SK-N-SH (cell line): Measurements from ENCODE around the gene FAM78A. TPM values are rescaled to one million over a fixed set of nuclear protein-coding genes. Genes with fewer than 3 reads are reported as not detected.

ENCODE experiments used
- CTCF ChIA-PET: fragments of 300-600, 350-600 bp; formaldehyde crosslinking; extraction: SDS; loops from one replicate; lab custom pipeline; 2021; lab: Yijun Ruan, JAX
- POLR2A ChIA-PET: fragments of 350-600 bp; sonication (Branson Sonifier 250); formaldehyde crosslinking; extraction: SDS; loops from one replicate; lab custom pipeline; 2020; ENCODE audit warnings: antibody characterized with exemption, inconsistent platforms; lab: Yijun Ruan, JAX
- DNase-seq: peaks from one replicate; pipeline ENCODE4 v3.0.0; 2012
- H2AFZ ChIP-seq: fragments of 200-600 bp; sonication (generic); 2 replicates; pipeline ENCODE4 v1.8.1; 2016; ENCODE audit warnings: antibody characterized with exemption, mild to moderate bottlenecking, low read depth
- H3F3A ChIP-seq: fragments of 200-600 bp; sonication (generic); replicated peaks from 2 replicates; pipeline ENCODE3; 2016; ENCODE audit warnings: antibody characterized with exemption, mild to moderate bottlenecking; ENCODE audit not compliant: insufficient read depth
- H3K27ac ChIP-seq, 2 experiments: fragments of 200-500 bp in 1 of 2; fragments of 200-600 bp in 1 of 2; sonication (Bioruptor generic) in 1 of 2; sonication (generic), shearing (Covaris generic) in 1 of 2; 2 replicates each; pipeline versions ENCODE4 v1.5.1 to v1.6.1; 2014 to 2016; ENCODE audit warnings: low read depth in 2 of 2, inconsistent platforms in 1 of 2, low read length in 1 of 2, mild to moderate bottlenecking in 1 of 2, mixed read lengths in 1 of 2
- H3K27me3 ChIP-seq: fragments of 200-600 bp; sonication (generic), shearing (Covaris generic); 2 replicates; pipeline ENCODE4 v1.6.1; 2016; ENCODE audit warnings: mixed run types; ENCODE audit not compliant: insufficient read depth
- H3K36me3 ChIP-seq, 2 experiments: fragments of 200-500 bp in 1 of 2; fragments of 200-600 bp in 1 of 2; sonication (Bioruptor generic) in 1 of 2; sonication (generic) in 1 of 2; replicated peaks in 1 of 2; 2 replicates each; pipeline versions ENCODE3 to v1.5.1; 2014 to 2016; ENCODE audit warnings: low read length in 1 of 2, mild to moderate bottlenecking in 1 of 2; ENCODE audit not compliant: insufficient read depth in 2 of 2, control insufficient read depth in 1 of 2
- H3K4me1 ChIP-seq, 2 experiments: fragments of 200-500 bp in 1 of 2; fragments of 200-600 bp in 1 of 2; sonication (Bioruptor generic) in 1 of 2; sonication (generic), shearing (Covaris generic) in 1 of 2; 2 replicates each; pipeline versions ENCODE4 v1.5.1 to v1.6.1; 2014 to 2016; ENCODE audit warnings: low read depth in 1 of 2, low read length in 1 of 2, mixed run types in 1 of 2; ENCODE audit not compliant: insufficient read depth in 2 of 2, control insufficient read depth in 1 of 2
- H3K4me2 ChIP-seq: fragments of 200-600 bp; sonication (generic), shearing (Covaris generic); 2 replicates; pipeline ENCODE4 v1.6.1; 2017; ENCODE audit warnings: mixed run types
- H3K4me3 ChIP-seq, 2 experiments: fragments of 200-500 bp in 1 of 2; fragments of 200-600 bp in 1 of 2; sonication (Bioruptor generic) in 1 of 2; sonication (generic), shearing (Covaris generic) in 1 of 2; 2 replicates each; pipeline versions ENCODE4 v1.5.1 to v1.8.1; 2014 to 2016; ENCODE audit warnings: low read depth in 2 of 2, inconsistent platforms in 1 of 2, low read length in 1 of 2, mild to moderate bottlenecking in 1 of 2, mixed read lengths in 1 of 2, moderate library complexity in 1 of 2
- H3K79me2 ChIP-seq: fragments of 200-600 bp; sonication (generic); 2 replicates; pipeline ENCODE4 v1.8.1; 2017; ENCODE audit warnings: mild to moderate bottlenecking; ENCODE audit not compliant: insufficient read depth
- H3K9ac ChIP-seq: fragments of 200-600 bp; sonication (generic); 2 replicates; pipeline ENCODE4 v1.6.1; 2017; ENCODE audit warnings: mixed run types
- H3K9me2 ChIP-seq: fragments of 200-600 bp; sonication (generic); 2 replicates; pipeline ENCODE4 v1.6.1; 2017; ENCODE audit warnings: mixed run types
- H3K9me3 ChIP-seq: fragments of 200-600 bp; sonication (generic); 2 replicates; pipeline ENCODE4 v1.6.1; 2017; ENCODE audit warnings: mixed run types, mild to moderate bottlenecking, moderate library complexity
- H4K20me1 ChIP-seq: fragments of 200-600 bp; sonication (generic); 2 replicates; pipeline ENCODE4 v1.6.1; 2017; ENCODE audit warnings: mild to moderate bottlenecking, mixed run types; ENCODE audit not compliant: insufficient read depth
- ELF1 ChIP-seq: IDR thresholded peaks from 2 replicates; pipeline ENCODE4 v1.4.0; 2012
- EP300 ChIP-seq, 2 experiments: IDR thresholded peaks; 2 replicates each; pipeline versions ENCODE4 v1.4.0 to v1.6.1; 2012; ENCODE audit warnings: borderline replicate concordance in 1 of 2, low read depth in 1 of 2, low read length in 1 of 2
- EZH2phosphoT487 ChIP-seq: fragments of 200-600 bp; sonication (generic); IDR thresholded peaks from 2 replicates; pipeline ENCODE4 v1.6.1; 2017; ENCODE audit warnings: low read depth, mixed run types, mild to moderate bottlenecking, antibody characterized with exemption, moderate library complexity, borderline replicate concordance
- FOSL2 ChIP-seq: IDR thresholded peaks from 2 replicates; pipeline ENCODE4 v1.4.0; 2012; ENCODE audit warnings: low read depth, mild to moderate bottlenecking, moderate library complexity, borderline replicate concordance
- FOXJ3 ChIP-seq: sonication (generic); formaldehyde crosslinking; IDR thresholded peaks from 2 replicates; pipeline ENCODE4 v1.5.1; 2020; ENCODE audit warnings: mild to moderate bottlenecking, missing genetic modification reagents
- FOXM1 ChIP-seq: IDR thresholded peaks from 2 replicates; pipeline ENCODE4 v1.4.0; 2012; ENCODE audit warnings: low read depth, mild to moderate bottlenecking
- GABPA ChIP-seq: IDR thresholded peaks from 2 replicates; pipeline ENCODE4 v1.4.0; 2012; ENCODE audit warnings: low read depth, mild to moderate bottlenecking
- GATA2 ChIP-seq: sonication (generic); formaldehyde crosslinking; IDR thresholded peaks from 2 replicates; pipeline ENCODE4 v1.5.0; 2020; ENCODE audit warnings: mild to moderate bottlenecking, missing genetic modification reagents
- JUND ChIP-seq: IDR thresholded peaks from 2 replicates; pipeline ENCODE4 v1.4.0; 2012
- MXI1 ChIP-seq: IDR thresholded peaks from 2 replicates; pipeline ENCODE4 v1.6.1; 2012; ENCODE audit warnings: mild to moderate bottlenecking, low read depth, low read length, improper control_type of control experiment
- NFIC ChIP-seq: IDR thresholded peaks from 2 replicates; pipeline ENCODE4 v1.4.0; 2012; ENCODE audit warnings: borderline replicate concordance
- POLR2AphosphoS5 ChIP-seq: IDR thresholded peaks from 2 replicates; pipeline ENCODE4 v1.6.1; 2012; ENCODE audit warnings: low read depth, low read length
- RAD21 ChIP-seq: IDR thresholded peaks from 2 replicates; pipeline ENCODE4 v1.6.1; 2012; ENCODE audit warnings: mild to moderate bottlenecking, low read length
- RFX5 ChIP-seq: IDR thresholded peaks from 2 replicates; pipeline ENCODE4 v1.6.1; 2012; ENCODE audit warnings: mild to moderate bottlenecking, improper control_type of control experiment, low read length
- RXRA ChIP-seq: IDR thresholded peaks from 2 replicates; pipeline ENCODE4 v1.4.0; 2012; ENCODE audit warnings: low read depth, mild to moderate bottlenecking, borderline replicate concordance
- SMC3 ChIP-seq: IDR thresholded peaks from 2 replicates; pipeline ENCODE4 v1.6.1; 2012; ENCODE audit warnings: low read depth, low read length, improper control_type of control experiment
- TCF12 ChIP-seq: IDR thresholded peaks from 2 replicates; pipeline ENCODE4 v1.4.0; 2012
- TEAD4 ChIP-seq: IDR thresholded peaks from 2 replicates; pipeline ENCODE4 v1.4.0; 2012; ENCODE audit warnings: mild to moderate bottlenecking, borderline replicate concordance; ENCODE audit not compliant: insufficient read depth
- YY1 ChIP-seq: IDR thresholded peaks from 2 replicates; pipeline ENCODE4 v1.4.0; 2012; ENCODE audit warnings: low read depth, mild to moderate bottlenecking
- WGBS: methylation state at CpG from one replicate; pipeline ENCODE4 v1.1.6; 2017; ENCODE audit warnings: low lambda C conversion rate; 5-methylcytosine and 5-hydroxymethylcytosine counted together
- polyA plus RNA-seq, 3 experiments: library from polyadenylated mRNA; depleted of rRNA; stranded (reverse); fragments of >200 nt; gene quantifications; 2 replicates each; pipeline ENCODE4 v1.2.3, GENCODE V29; 2012
- TF ChIP-seq, protein P1 (sequence below): fragments of 150-350 bp; IDR thresholded peaks from 2 replicates; pipeline ENCODE4 v1.6.1; 2016; ENCODE audit warnings: mild to moderate bottlenecking, low read depth, low read length
- TF ChIP-seq, protein P2 (sequence below): fragments of 150-350 bp; IDR thresholded peaks from 2 replicates; pipeline ENCODE4 v1.6.1; 2017; ENCODE audit warnings: antibody characterized with exemption, low read length, low read depth, borderline replicate concordance
- TF ChIP-seq, protein P3 (sequence below): IDR thresholded peaks from 2 replicates; pipeline ENCODE4 v1.4.0; 2012; ENCODE audit warnings: low read depth
- TF ChIP-seq, protein P4 (sequence below): fragments of 200-600 bp; sonication (generic); IDR thresholded peaks from 2 replicates; pipeline ENCODE4 v1.6.1; 2017; ENCODE audit warnings: antibody characterized with exemption, mild to moderate bottlenecking, moderate library complexity

Gene FAM78A
- polyA plus RNA-seq, 1 of the 3 experiments (the other 2 are of a cell fraction) = 1.0 TPM

DNA sequence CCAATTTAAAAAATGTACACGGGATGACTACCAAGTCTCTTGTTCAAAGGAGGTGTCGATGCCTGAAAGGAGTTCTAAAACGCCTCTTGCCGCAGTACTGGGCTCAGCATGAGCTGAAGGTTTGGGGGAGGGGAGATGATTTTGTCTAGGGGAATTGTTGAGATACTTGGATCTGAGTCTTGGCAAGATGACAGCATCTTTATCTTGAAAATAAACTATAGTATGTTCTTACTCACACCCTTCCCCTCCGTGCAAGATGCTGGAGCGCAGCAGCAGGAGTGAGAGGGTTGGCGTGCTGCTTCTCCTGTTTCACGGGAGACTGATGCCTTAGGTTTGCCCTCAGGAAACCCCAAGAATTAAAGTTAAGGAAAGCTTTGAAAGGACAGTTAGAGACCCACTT is 47.3 kb downstream of the FAM78A start:
- POLR2A ChIA-PET = no interaction called here
- H3K36me3 ChIP-seq = peaks cover 10 to 57% of the 10 kb centered on the region in 2 experiments
- no peak overlapping the region for H3K9ac ChIP-seq
- no peaks in the 10 kb centered on the region for H3K79me2 ChIP-seq
- no peaks in the 10 kb centered on the region for H3F3A ChIP-seq
- H3K9me2 ChIP-seq = no peaks in the 10 kb centered on the region
- TF ChIP-seq, protein P1, sequence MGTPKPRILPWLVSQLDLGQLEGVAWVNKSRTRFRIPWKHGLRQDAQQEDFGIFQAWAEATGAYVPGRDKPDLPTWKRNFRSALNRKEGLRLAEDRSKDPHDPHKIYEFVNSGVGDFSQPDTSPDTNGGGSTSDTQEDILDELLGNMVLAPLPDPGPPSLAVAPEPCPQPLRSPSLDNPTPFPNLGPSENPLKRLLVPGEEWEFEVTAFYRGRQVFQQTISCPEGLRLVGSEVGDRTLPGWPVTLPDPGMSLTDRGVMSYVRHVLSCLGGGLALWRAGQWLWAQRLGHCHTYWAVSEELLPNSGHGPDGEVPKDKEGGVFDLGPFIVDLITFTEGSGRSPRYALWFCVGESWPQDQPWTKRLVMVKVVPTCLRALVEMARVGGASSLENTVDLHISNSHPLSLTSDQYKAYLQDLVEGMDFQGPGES = no peak
- TF ChIP-seq RAD21 = no peak
- TF ChIP-seq NFIC = no peak
- no peak for TF ChIP-seq EZH2phosphoT487
- TF ChIP-seq TEAD4 = no peak
- TF ChIP-seq YY1 = no peak
- no peak for TF ChIP-seq GATA2 (CRISPR knock-in tag)
- TF ChIP-seq POLR2AphosphoS5 = no peak
- TF ChIP-seq, protein P2, sequence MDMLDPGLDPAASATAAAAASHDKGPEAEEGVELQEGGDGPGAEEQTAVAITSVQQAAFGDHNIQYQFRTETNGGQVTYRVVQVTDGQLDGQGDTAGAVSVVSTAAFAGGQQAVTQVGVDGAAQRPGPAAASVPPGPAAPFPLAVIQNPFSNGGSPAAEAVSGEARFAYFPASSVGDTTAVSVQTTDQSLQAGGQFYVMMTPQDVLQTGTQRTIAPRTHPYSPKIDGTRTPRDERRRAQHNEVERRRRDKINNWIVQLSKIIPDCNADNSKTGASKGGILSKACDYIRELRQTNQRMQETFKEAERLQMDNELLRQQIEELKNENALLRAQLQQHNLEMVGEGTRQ = no peak
- no peak for TF ChIP-seq JUND
- no peak for TF ChIP-seq RFX5
- TF ChIP-seq FOXJ3 (CRISPR knock-in tag) = no peak
- TF ChIP-seq FOXM1 = no peak
- H3K9me3 ChIP-seq = no peaks in the 10 kb centered on the region
- no peaks in the 10 kb centered on the region for H4K20me1 ChIP-seq
- H3K27ac ChIP-seq = no peak overlapping the region
- no peaks in the 10 kb centered on the region for H3K27me3 ChIP-seq
- H2AFZ ChIP-seq = no peak overlapping the region
- no peak for DNase-seq
- no peak overlapping the region for H3K4me2 ChIP-seq
- CTCF ChIA-PET = interaction anchor here (1.5 to 2.2 kb wide), 3 partner anchors 13 to 108 kb away, joined by 4 to 8 read pairs (median 7); no protein-coding TSS in a partner anchor
- H3K4me3 ChIP-seq = no peak overlapping the region
- WGBS = 93% methylated on average over 8 of the region's 8 CpGs
- H3K4me1 ChIP-seq = peaks cover 0 to 30% of the 10 kb centered on the region in 2 experiments; a peak in 2 of 4 replicates

DNA sequence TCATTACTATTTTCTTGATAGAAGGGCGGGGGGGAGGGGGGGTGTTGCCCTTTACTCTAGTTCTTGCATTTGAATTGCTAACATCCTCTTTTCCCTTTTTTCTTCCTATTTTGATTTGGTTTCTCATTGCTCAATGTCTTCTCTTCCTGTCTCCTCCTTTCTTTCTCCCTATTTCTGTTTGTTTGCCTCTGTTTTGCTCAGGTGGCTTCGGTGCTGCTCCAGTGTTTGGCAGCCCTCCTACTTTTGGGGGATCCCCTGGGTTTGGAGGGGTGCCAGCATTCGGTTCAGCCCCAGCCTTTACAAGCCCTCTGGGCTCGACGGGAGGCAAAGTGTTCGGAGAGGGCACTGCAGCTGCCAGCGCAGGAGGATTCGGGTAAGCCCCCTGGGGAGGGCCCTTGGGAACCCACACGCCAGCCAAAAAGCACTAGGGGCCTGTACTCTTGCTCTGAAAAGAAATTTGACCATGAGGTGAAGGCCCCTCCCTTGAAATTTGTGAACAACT is 48.3 kb downstream of the FAM78A start:
- no peak for DNase-seq
- Histone ChIP-seq H3K27me3 (no peaks in the 10 kb centered on the region), H3K36me3 (peaks cover 11 to 49% of the 10 kb centered on the region in 2 experiments), H3K4me2 (no peak overlapping the region), H3K27ac (no peak overlapping the region; a peak in 1 of 4 replicates), H3F3A (no peaks in the 10 kb centered on the region), H3K79me2 (no peaks in the 10 kb centered on the region), H3K9me2 (no peaks in the 10 kb centered on the region), H3K9me3 (no peaks in the 10 kb centered on the region), H4K20me1 (no peaks in the 10 kb centered on the region), H3K4me3 (no peak overlapping the region), H3K9ac (no peak overlapping the region), H2AFZ (no peak overlapping the region), H3K4me1 (peaks cover 0 to 26% of the 10 kb centered on the region in 2 experiments; a peak in 2 of 4 replicates)
- POLR2A ChIA-PET = no interaction called here
- CTCF ChIA-PET = interaction anchor here (1.0 to 2.2 kb wide), 4 partner anchors 8 to 122 kb away, joined by 5 to 8 read pairs (median 6); partner anchors contain the start of gene FAM78A
- 92% methylated on average over 9 of the region's 9 CpGs for WGBS
- TF ChIP-seq, protein P2 = no peak
- no peak for TF ChIP-seq RXRA
- no peak for TF ChIP-seq YY1
- no peak for TF ChIP-seq GATA2 (CRISPR knock-in tag)
- no peak for TF ChIP-seq MXI1
- no peak for TF ChIP-seq FOSL2
- no peak for TF ChIP-seq FOXJ3 (CRISPR knock-in tag)
- no peak for TF ChIP-seq RAD21
- TF ChIP-seq JUND = no peak
- no peak for TF ChIP-seq ELF1
- no peak for TF ChIP-seq TEAD4
- no peak for TF ChIP-seq EP300 (IDR thresholded peaks at IDR 0.05; ENCODE audit: borderline replicate concordance in 1 of 2, low read depth in 1 of 2, low read length in 1 of 2)
- TF ChIP-seq, protein P3, sequence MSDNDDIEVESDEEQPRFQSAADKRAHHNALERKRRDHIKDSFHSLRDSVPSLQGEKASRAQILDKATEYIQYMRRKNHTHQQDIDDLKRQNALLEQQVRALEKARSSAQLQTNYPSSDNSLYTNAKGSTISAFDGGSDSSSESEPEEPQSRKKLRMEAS = no peak
- TF ChIP-seq TCF12 = no peak
- TF ChIP-seq GABPA = no peak
- TF ChIP-seq, protein P4, sequence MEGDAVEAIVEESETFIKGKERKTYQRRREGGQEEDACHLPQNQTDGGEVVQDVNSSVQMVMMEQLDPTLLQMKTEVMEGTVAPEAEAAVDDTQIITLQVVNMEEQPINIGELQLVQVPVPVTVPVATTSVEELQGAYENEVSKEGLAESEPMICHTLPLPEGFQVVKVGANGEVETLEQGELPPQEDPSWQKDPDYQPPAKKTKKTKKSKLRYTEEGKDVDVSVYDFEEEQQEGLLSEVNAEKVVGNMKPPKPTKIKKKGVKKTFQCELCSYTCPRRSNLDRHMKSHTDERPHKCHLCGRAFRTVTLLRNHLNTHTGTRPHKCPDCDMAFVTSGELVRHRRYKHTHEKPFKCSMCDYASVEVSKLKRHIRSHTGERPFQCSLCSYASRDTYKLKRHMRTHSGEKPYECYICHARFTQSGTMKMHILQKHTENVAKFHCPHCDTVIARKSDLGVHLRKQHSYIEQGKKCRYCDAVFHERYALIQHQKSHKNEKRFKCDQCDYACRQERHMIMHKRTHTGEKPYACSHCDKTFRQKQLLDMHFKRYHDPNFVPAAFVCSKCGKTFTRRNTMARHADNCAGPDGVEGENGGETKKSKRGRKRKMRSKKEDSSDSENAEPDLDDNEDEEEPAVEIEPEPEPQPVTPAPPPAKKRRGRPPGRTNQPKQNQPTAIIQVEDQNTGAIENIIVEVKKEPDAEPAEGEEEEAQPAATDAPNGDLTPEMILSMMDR = no peak
- no peak for TF ChIP-seq EZH2phosphoT487
- TF ChIP-seq SMC3 = no peak
